A172 (cell line): ENCODE results near the gene FUBP1. TPM values are rescaled to one million over a fixed set of nuclear protein-coding genes. Genes with fewer than 3 reads are reported as not detected.
"Not testable (repeated sequence)": the region's sequence is repeated elsewhere in the genome, so short reads cannot be mapped to it uniquely, and the experiment has no call there.

Experiments
- DNase-seq: peaks from one replicate; pipeline ENCODE4 v3.0.0-alpha.2; 2015; ENCODE audit warnings: low spot score
- total RNA-seq: library from RNA; depleted of rRNA; stranded (reverse); fragments of >200 nt; shearing (Covaris generic); gene quantifications from 2 replicates; pipeline ENCODE4 v1.2.3, GENCODE V29; 2014

Gene FUBP1
- total RNA-seq, 1 experiment from 2014 or later: 75.9 TPM

- DNase-seq: no peak
Measured at GRCh38 chr1:77987919-77988318, 9.0 kb upstream of the FUBP1 start.

- no peak for DNase-seq
Measured at GRCh38 chr1:77986810-77987209, 7.9 kb upstream of the FUBP1 start.

- no peak for DNase-seq
Measured at GRCh38 chr1:77984629-77985028, 5.8 kb upstream of the FUBP1 start.

GRCh38 chr1:77983997-77984355 lies 5.1 kb upstream of the FUBP1 start:
- DNase-seq: no peak

- DNase-seq: not testable (repeated sequence)
Measured at GRCh38 chr1:77983352-77983996, 4.6 kb upstream of the FUBP1 start.

GRCh38 chr1:77978293-77978968 lies 441 bp downstream of the FUBP1 start:
- peak; percentile 81 for DNase-seq

- no peak for DNase-seq
Measured at GRCh38 chr1:77977989-77978292, 931 bp downstream of the FUBP1 start.

GRCh38 chr1:77976433-77977076 lies 2.3 kb downstream of the FUBP1 start:
- no peak for DNase-seq

GRCh38 chr1:77975907-77976306 lies 3.0 kb downstream of the FUBP1 start:
- no peak for DNase-seq

- DNase-seq: no peak
Measured at GRCh38 chr1:77975386-77975785, 3.5 kb downstream of the FUBP1 start.

- no peak for DNase-seq
Measured at GRCh38 chr1:77972080-77972479, 6.8 kb downstream of the FUBP1 start.

- DNase-seq: no peak
Measured at GRCh38 chr1:77970192-77970591, 8.7 kb downstream of the FUBP1 start.

- no peak for DNase-seq
Measured at GRCh38 chr1:77966291-77966690, 12.6 kb downstream of the FUBP1 start.

GRCh38 chr1:77961392-77961791 lies 17.5 kb downstream of the FUBP1 start:
- no peak for DNase-seq

GRCh38 chr1:77958850-77959249 lies 20.0 kb downstream of the FUBP1 start:
- no peak for DNase-seq

- no peak for DNase-seq
Measured at GRCh38 chr1:77958391-77958790, 20.5 kb downstream of the FUBP1 start.

- no peak for DNase-seq
Measured at GRCh38 chr1:77956464-77956863, 22.4 kb downstream of the FUBP1 start.

- no peak for DNase-seq
Measured at GRCh38 chr1:77955709-77956108, 23.2 kb downstream of the FUBP1 start.

- DNase-seq: no peak
Measured at GRCh38 chr1:77954521-77954920, 24.4 kb downstream of the FUBP1 start.

GRCh38 chr1:77953907-77954306 lies 25.0 kb downstream of the FUBP1 start:
- no peak for DNase-seq

- no peak for DNase-seq
Measured at GRCh38 chr1:77951328-77951727, 27.5 kb downstream of the FUBP1 start.

GRCh38 chr1:77950873-77951272 lies 28.0 kb downstream of the FUBP1 start:
- DNase-seq: no peak

- DNase-seq: peak; percentile 8
Measured at GRCh38 chr1:77948841-77949424, 29.9 kb downstream of the FUBP1 start.
